Lower leg skin (tissue), 3 donors: Measurements from ENCODE around the gene SLC22A23.

Experiments
- CTCF ChIP-seq, 3 donors: fragments of 450-650 bp; IDR thresholded peaks; one replicate each; pipeline ENCODE4 v1.5.1; 2016; ENCODE audit warnings: antibody characterized with exemption in 3 of 3, mild to moderate bottlenecking in 3 of 3, moderate library complexity in 2 of 3
- POLR2A ChIP-seq, 2 donors: fragments of 450-650 bp; IDR thresholded peaks; one replicate each; pipeline ENCODE4 v1.6.1; 2016 to 2017; ENCODE audit warnings: antibody characterized with exemption in 2 of 2, mild to moderate bottlenecking in 1 of 2, moderate library complexity in 1 of 2

GRCh38 chr6:3230256-3230882 is 226.5 kb downstream of the SLC22A23 start:
- TF ChIP-seq CTCF (IDR thresholded peaks at IDR 0.05), result no peak
- no peak for TF ChIP-seq POLR2A (IDR thresholded peaks at IDR 0.05)
